Endothelial cell of coronary artery (primary cell): ENCODE measurements around the gene TMEM18. TPM values are rescaled to one million over a fixed set of nuclear protein-coding genes. Genes with fewer than 3 reads are reported as not detected.

ENCODE experiments used
- total RNA-seq: library from RNA; depleted of rRNA; stranded (reverse); fragments of >200 nt; gene quantifications from 2 replicates; pipeline ENCODE4 v1.2.3, GENCODE V29; 2014

Gene TMEM18
- total RNA-seq = 12.9 and 13.5 TPM in 2 replicates

DNA sequence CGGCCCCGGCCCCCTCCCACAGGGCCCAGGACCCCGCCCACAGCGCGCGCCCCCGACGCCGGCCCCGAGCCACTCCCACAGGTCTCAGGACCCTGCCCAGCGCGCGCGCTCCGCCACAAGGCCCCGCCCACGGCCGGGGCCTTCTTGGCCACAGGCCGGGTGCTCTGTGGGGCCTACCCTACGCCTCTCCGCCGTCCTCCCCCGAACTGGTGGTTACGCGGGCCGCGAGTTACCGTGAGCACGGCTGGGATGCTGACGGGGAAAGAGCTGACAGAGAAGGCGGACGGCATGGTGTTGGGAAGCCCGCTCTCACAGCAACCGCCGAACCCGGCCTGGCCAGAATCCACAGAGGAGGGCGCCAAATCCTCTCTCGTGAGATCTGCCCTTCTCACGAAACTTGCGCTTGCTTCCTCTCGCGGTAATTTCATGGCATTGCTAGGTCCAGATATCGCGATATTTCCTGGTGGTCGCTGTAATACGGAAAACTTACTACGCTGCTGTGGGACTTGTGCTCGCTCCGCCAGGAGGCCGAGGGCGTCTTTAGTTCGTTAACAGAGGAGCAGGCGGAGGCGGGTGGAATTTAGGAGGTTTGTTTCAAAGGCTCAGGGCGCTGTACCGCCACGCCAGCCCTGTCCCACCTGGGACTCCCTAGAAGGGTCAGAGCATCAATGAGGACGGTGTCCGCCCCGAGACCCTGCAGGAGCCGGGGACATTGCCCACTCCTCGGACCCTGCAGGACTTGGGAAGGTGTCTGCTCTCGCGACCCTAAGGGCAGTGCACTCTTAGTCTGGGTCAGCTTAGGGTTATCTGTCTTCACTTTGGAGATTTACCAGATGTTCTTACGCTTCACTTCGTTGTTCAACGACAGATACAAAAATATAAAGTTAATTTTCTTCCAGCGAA is at the start of gene TMEM18:
TSS of gene TMEM18 (minus strand) at position 351 of the 903 bp plus-strand sequence. CDS start at position 290, 61 bp downstream.

